ENCODE data around the gene WFDC8.

- no peak for TF ChIP-seq CTCF (IDR thresholded peaks at IDR 0.05; ENCODE audit: poor library complexity, severe bottlenecking)
- no peak for TF ChIP-seq EP300 (conservative IDR thresholded peaks at IDR 0.05; ENCODE audit: poor library complexity, severe bottlenecking)
- no peak for TF ChIP-seq EZH2 (IDR thresholded peaks at IDR 0.05; ENCODE audit: borderline replicate concordance, insufficient read depth, low read length, poor library complexity, severe bottlenecking)
- no peak for TF ChIP-seq REST (IDR thresholded peaks at IDR 0.05; ENCODE audit: borderline replicate concordance)
- TF ChIP-seq POLR2AphosphoS5 (IDR thresholded peaks at IDR 0.05): no peak
- no peak for TF ChIP-seq SMC3 (conservative IDR thresholded peaks at IDR 0.05; ENCODE audit: poor library complexity)
- no peak for TF ChIP-seq MXI1 (conservative IDR thresholded peaks at IDR 0.05; ENCODE audit: poor library complexity, severe bottlenecking)
- TF ChIP-seq TAF1 (IDR thresholded peaks at IDR 0.05; ENCODE audit: low read depth): no peak
- no peak for TF ChIP-seq RAD21 (conservative IDR thresholded peaks at IDR 0.05)
Measured at GRCh38 chr20:45508068-45508886, 70.8 kb downstream of the WFDC8 start.

Data from neural cell (in vitro differentiated cells).